Astrocyte (in vitro differentiated cells and primary cell): ENCODE measurements around the gene CFAP58.

Experiments
- EZH2 ChIP-seq: IDR thresholded peaks from 2 replicates; pipeline ENCODE4 v1.6.1; 2012; ENCODE audit warnings: mild to moderate bottlenecking, low read length, inconsistent platforms; ENCODE audit not compliant: insufficient read depth
- TF ChIP-seq, protein P1 (sequence below): IDR thresholded peaks from 2 replicates; pipeline ENCODE4 v1.5.1; 2011; ENCODE audit warnings: low read depth, mild to moderate bottlenecking, inconsistent platforms, low read length, moderate library complexity; ENCODE audit not compliant: insufficient read depth

DNA sequence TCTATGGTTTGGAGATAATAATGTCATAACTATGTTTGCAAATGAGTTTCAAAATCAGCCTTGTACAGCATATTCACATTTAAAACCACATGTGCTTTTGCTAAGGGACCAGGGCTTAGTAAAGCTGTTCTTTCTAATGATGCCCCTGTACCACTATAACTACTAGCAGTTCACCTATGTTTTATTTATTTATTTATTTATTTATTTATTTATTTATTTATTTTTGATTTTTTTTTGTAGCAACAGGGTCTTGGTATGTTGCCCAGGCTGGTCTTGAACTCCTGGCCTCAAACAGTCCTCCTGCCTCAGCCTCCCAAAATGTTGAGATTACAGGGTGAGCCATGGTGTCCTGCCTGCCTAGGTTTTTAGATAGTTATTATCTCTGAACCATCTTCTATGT is 96.9 kb downstream of the CFAP58 start:
- TF ChIP-seq, protein P1, sequence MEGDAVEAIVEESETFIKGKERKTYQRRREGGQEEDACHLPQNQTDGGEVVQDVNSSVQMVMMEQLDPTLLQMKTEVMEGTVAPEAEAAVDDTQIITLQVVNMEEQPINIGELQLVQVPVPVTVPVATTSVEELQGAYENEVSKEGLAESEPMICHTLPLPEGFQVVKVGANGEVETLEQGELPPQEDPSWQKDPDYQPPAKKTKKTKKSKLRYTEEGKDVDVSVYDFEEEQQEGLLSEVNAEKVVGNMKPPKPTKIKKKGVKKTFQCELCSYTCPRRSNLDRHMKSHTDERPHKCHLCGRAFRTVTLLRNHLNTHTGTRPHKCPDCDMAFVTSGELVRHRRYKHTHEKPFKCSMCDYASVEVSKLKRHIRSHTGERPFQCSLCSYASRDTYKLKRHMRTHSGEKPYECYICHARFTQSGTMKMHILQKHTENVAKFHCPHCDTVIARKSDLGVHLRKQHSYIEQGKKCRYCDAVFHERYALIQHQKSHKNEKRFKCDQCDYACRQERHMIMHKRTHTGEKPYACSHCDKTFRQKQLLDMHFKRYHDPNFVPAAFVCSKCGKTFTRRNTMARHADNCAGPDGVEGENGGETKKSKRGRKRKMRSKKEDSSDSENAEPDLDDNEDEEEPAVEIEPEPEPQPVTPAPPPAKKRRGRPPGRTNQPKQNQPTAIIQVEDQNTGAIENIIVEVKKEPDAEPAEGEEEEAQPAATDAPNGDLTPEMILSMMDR, result no peak
- no peak for TF ChIP-seq EZH2
